ENCODE data around the gene TSEN54.

GRCh38 chr17:75539967-75540729, 23.8 kb downstream of the TSEN54 start:
- TF ChIP-seq CTCF (IDR thresholded peaks at IDR 0.05) (no peak), POLR2A (IDR thresholded peaks at IDR 0.05) (no peak)

All from thyroid gland (tissue), 4 donors.